ENCODE measurements around the gene PITPNM3. TPM values are rescaled to one million over a fixed set of nuclear protein-coding genes. Genes with fewer than 3 reads are reported as not detected.
"Not testable (repeated sequence)": the region's sequence is repeated elsewhere in the genome, so short reads cannot be mapped to it uniquely, and the experiment has no call there.

PITPNM3 gene
- total RNA-seq, 2 experiments from 2014 or later, result 0.38 to 0.67 TPM

- H3K4me1 Mint-ChIP-seq (ENCODE audit: low read depth), result peaks cover 18% of the 10 kb centered on the region
- H3K9me3 Mint-ChIP-seq; H3K4me3 Mint-ChIP-seq; DNase-seq; CTCF ChIA-PET; intact Hi-C loops (cut with micrococcal nuclease); H3K27ac Mint-ChIP-seq; H3K27me3 Mint-ChIP-seq (ENCODE audit: low read depth): not testable (repeated sequence)
- peaks cover 12% of the 10 kb centered on the region for H3K36me3 Mint-ChIP-seq (ENCODE audit: low read depth)
These were observed 17.1 kb upstream of the PITPNM3 start for GRCh38 chr17:6573495-6573894.

GRCh38 chr17:6572972-6573370 lies 16.6 kb upstream of the PITPNM3 start:
- Mint-ChIP-seq H3K27ac (no peak overlapping the region), H3K36me3 (ENCODE audit: low read depth) (peaks cover 12% of the 10 kb centered on the region), H3K9me3 (no peaks in the 10 kb centered on the region), H3K4me3 (no peak overlapping the region), H3K4me1 (ENCODE audit: low read depth) (peaks cover 18% of the 10 kb centered on the region), H3K27me3 (ENCODE audit: low read depth) (no peaks in the 10 kb centered on the region)
- intact Hi-C loops (cut with micrococcal nuclease), result no loop called here
- no peak for DNase-seq
- CTCF ChIA-PET, result no interaction called here

GRCh38 chr17:6571452-6571781 lies 15.1 kb upstream of the PITPNM3 start:
- intact Hi-C loops (cut with micrococcal nuclease), result no loop called here
- no peaks in the 10 kb centered on the region for H3K9me3 Mint-ChIP-seq
- CTCF ChIA-PET, result no interaction called here

GRCh38 chr17:6570731-6571451 lies 14.5 kb upstream of the PITPNM3 start:
- CTCF ChIA-PET, result no interaction called here
- H3K9me3 Mint-ChIP-seq, result no peaks in the 10 kb centered on the region
- intact Hi-C loops (cut with micrococcal nuclease), result no loop called here
- peaks cover 3% of the 10 kb centered on the region for H3K36me3 Mint-ChIP-seq (ENCODE audit: low read depth)
- peaks cover 13% of the 10 kb centered on the region for H3K4me1 Mint-ChIP-seq (ENCODE audit: low read depth)
- no peaks in the 10 kb centered on the region for H3K27me3 Mint-ChIP-seq (ENCODE audit: low read depth)
- no peak overlapping the region for H3K4me3 Mint-ChIP-seq
- H3K27ac Mint-ChIP-seq, result no peak overlapping the region
- DNase-seq, result no peak

More at GRCh38 chr17:6571452-6571781, 15.1 kb upstream of the PITPNM3 start:
- peaks cover 16% of the 10 kb centered on the region for H3K4me1 Mint-ChIP-seq (ENCODE audit: low read depth)
- no peak for DNase-seq
- no peak overlapping the region for H3K4me3 Mint-ChIP-seq
- no peaks in the 10 kb centered on the region for H3K27me3 Mint-ChIP-seq (ENCODE audit: low read depth)
- no peak overlapping the region for H3K27ac Mint-ChIP-seq
- H3K36me3 Mint-ChIP-seq (ENCODE audit: low read depth), result peaks cover 3% of the 10 kb centered on the region

- H3K4me1 Mint-ChIP-seq (ENCODE audit: low read depth), result peaks cover 2% of the 10 kb centered on the region
- no peak overlapping the region for H3K4me3 Mint-ChIP-seq
- H3K36me3 Mint-ChIP-seq (ENCODE audit: low read depth), result no peaks in the 10 kb centered on the region
- no peaks in the 10 kb centered on the region for H3K9me3 Mint-ChIP-seq
- CTCF ChIA-PET, result no interaction called here
- DNase-seq, result no peak
- intact Hi-C loops (cut with micrococcal nuclease), result no loop called here
- no peak overlapping the region for H3K27ac Mint-ChIP-seq
- H3K27me3 Mint-ChIP-seq (ENCODE audit: low read depth), result peaks cover 4% of the 10 kb centered on the region
These were observed 13.3 kb upstream of the PITPNM3 start for GRCh38 chr17:6569370-6570285.

- H3K4me3 Mint-ChIP-seq, result no peak overlapping the region
- H3K9me3 Mint-ChIP-seq, result no peaks in the 10 kb centered on the region
- H3K27ac Mint-ChIP-seq, result no peak overlapping the region
- CTCF ChIA-PET, result no interaction called here
- no peaks in the 10 kb centered on the region for H3K4me1 Mint-ChIP-seq (ENCODE audit: low read depth)
- H3K27me3 Mint-ChIP-seq (ENCODE audit: low read depth), result peaks cover 8% of the 10 kb centered on the region
- intact Hi-C loops (cut with micrococcal nuclease), result no loop called here
- no peak for DNase-seq
- no peaks in the 10 kb centered on the region for H3K36me3 Mint-ChIP-seq (ENCODE audit: low read depth)
These were observed 11.9 kb upstream of the PITPNM3 start for GRCh38 chr17:6568184-6568758.

GRCh38 chr17:6567528-6568183 lies 11.3 kb upstream of the PITPNM3 start:
- intact Hi-C loops (cut with micrococcal nuclease), result no loop called here
- no peak for DNase-seq
- Mint-ChIP-seq H3K27ac (no peak overlapping the region), H3K36me3 (ENCODE audit: low read depth) (no peaks in the 10 kb centered on the region), H3K4me3 (no peak overlapping the region), H3K9me3 (no peaks in the 10 kb centered on the region), H3K27me3 (ENCODE audit: low read depth) (peaks cover 12% of the 10 kb centered on the region), H3K4me1 (ENCODE audit: low read depth) (no peaks in the 10 kb centered on the region)
- CTCF ChIA-PET, result no interaction called here

GRCh38 chr17:6561446-6561845 lies 5.1 kb upstream of the PITPNM3 start:
- intact Hi-C loops (cut with micrococcal nuclease), result no loop called here

GRCh38 chr17:6560496-6560895 lies 4.1 kb upstream of the PITPNM3 start:
- intact Hi-C loops (cut with micrococcal nuclease), result no loop called here

More at GRCh38 chr17:6561446-6561845, 5.1 kb upstream of the PITPNM3 start:
- no peak for DNase-seq
- H3K36me3 Mint-ChIP-seq (ENCODE audit: low read depth), result no peaks in the 10 kb centered on the region
- H3K27ac Mint-ChIP-seq, result no peak overlapping the region
- peaks cover 2% of the 10 kb centered on the region for H3K4me1 Mint-ChIP-seq (ENCODE audit: low read depth)
- peaks cover 32% of the 10 kb centered on the region for H3K27me3 Mint-ChIP-seq (ENCODE audit: low read depth)
- CTCF ChIA-PET, result no interaction called here
- no peak overlapping the region for H3K4me3 Mint-ChIP-seq
- no peaks in the 10 kb centered on the region for H3K9me3 Mint-ChIP-seq

GRCh38 chr17:6559753-6560215 lies 3.4 kb upstream of the PITPNM3 start:
- Mint-ChIP-seq H3K4me3 (no peak overlapping the region), H3K27me3 (ENCODE audit: low read depth) (peaks cover 37% of the 10 kb centered on the region), H3K27ac (no peak overlapping the region), H3K36me3 (ENCODE audit: low read depth) (no peaks in the 10 kb centered on the region), H3K9me3 (no peaks in the 10 kb centered on the region), H3K4me1 (ENCODE audit: low read depth) (peaks cover 7% of the 10 kb centered on the region)
- intact Hi-C loops (cut with micrococcal nuclease), result no loop called here
- CTCF ChIA-PET, result interaction anchor here (0.5 kb wide), 1 partner anchor 497 kb away, joined by 6 read pairs; no protein-coding TSS in a partner anchor
- no peak for DNase-seq

More at GRCh38 chr17:6560496-6560895, 4.1 kb upstream of the PITPNM3 start:
- DNase-seq, result no peak
- no peaks in the 10 kb centered on the region for H3K36me3 Mint-ChIP-seq (ENCODE audit: low read depth)
- H3K4me1 Mint-ChIP-seq (ENCODE audit: low read depth), result peaks cover 2% of the 10 kb centered on the region
- CTCF ChIA-PET, result interaction anchor here (0.5 kb wide), 1 partner anchor 496 kb away, joined by 6 read pairs; no protein-coding TSS in a partner anchor
- H3K27me3 Mint-ChIP-seq (ENCODE audit: low read depth), result peaks cover 34% of the 10 kb centered on the region
- no peak overlapping the region for H3K4me3 Mint-ChIP-seq
- no peaks in the 10 kb centered on the region for H3K9me3 Mint-ChIP-seq
- H3K27ac Mint-ChIP-seq, result no peak overlapping the region

- intact Hi-C loops (cut with micrococcal nuclease), result no loop called here
- DNase-seq, result no peak
- CTCF ChIA-PET, result no interaction called here
These were observed 2.8 kb upstream of the PITPNM3 start for GRCh38 chr17:6558932-6559752.

More at GRCh38 chr17:6558932-6559752, 2.8 kb upstream of the PITPNM3 start:
- peaks cover 41% of the 10 kb centered on the region for H3K27me3 Mint-ChIP-seq (ENCODE audit: low read depth)
- no peaks in the 10 kb centered on the region for H3K36me3 Mint-ChIP-seq (ENCODE audit: low read depth)
- H3K27ac Mint-ChIP-seq, result no peak overlapping the region
- no peaks in the 10 kb centered on the region for H3K9me3 Mint-ChIP-seq
- H3K4me1 Mint-ChIP-seq (ENCODE audit: low read depth), result peaks cover 10% of the 10 kb centered on the region
- H3K4me3 Mint-ChIP-seq, result no peak overlapping the region

Data from activated naive CD4-positive, alpha-beta T cell treated with anti-CD3 and anti-CD28 coated beads for 36 hours (primary cell).